HCT116 (cell line): ENCODE results near the gene SLC39A13.

Experiments
- CBX3 ChIP-seq: IDR thresholded peaks from 2 replicates; pipeline ENCODE4 v1.6.1; 2012; ENCODE audit warnings: low read depth
- EGR1 ChIP-seq: IDR thresholded peaks from 2 replicates; pipeline ENCODE4 v1.6.1; 2012; ENCODE audit warnings: low read depth
- POLR2A ChIP-seq: IDR thresholded peaks from 2 replicates; pipeline ENCODE4 v1.7.0; 2011; ENCODE audit warnings: borderline replicate concordance; ENCODE audit not compliant: insufficient read depth, insufficient read length; ENCODE audit errors: extremely low read depth
- POLR2AphosphoS5 ChIP-seq: IDR thresholded peaks from 2 replicates; pipeline ENCODE4 v1.6.1; 2011; ENCODE audit warnings: mild to moderate bottlenecking, low read depth, low read length, moderate library complexity
- RAD21 ChIP-seq: IDR thresholded peaks from 2 replicates; pipeline ENCODE4 v1.6.1; 2012; ENCODE audit warnings: low read depth, mild to moderate bottlenecking
- SIN3A ChIP-seq: IDR thresholded peaks from 2 replicates; pipeline ENCODE4 v1.6.1; 2012; ENCODE audit warnings: low read depth
- TF ChIP-seq, protein P1 (sequence below): IDR thresholded peaks from 2 replicates; pipeline ENCODE4 v1.6.1; 2011; ENCODE audit warnings: mild to moderate bottlenecking, low read length, moderate library complexity; ENCODE audit not compliant: insufficient replicate concordance; ENCODE audit errors: extremely low read depth
- TF ChIP-seq, protein P2 (sequence below), 3 experiments: fragments of 200-600 bp in 1 of 3; sonication (generic) in 1 of 3; IDR thresholded peaks in 2 of 3; conservative IDR thresholded peaks in 1 of 3; 2 replicates each; pipeline ENCODE4 v1.5.1; 2012 to 2017; ENCODE audit warnings: low read depth in 2 of 3, low read length in 2 of 3, antibody characterized with exemption in 1 of 3, borderline replicate concordance in 1 of 3, control low read depth in 1 of 3, mild to moderate bottlenecking in 1 of 3, mixed read lengths in 1 of 3, mixed run types in 1 of 3, moderate library complexity in 1 of 3; ENCODE audit not compliant: insufficient read depth in 1 of 3
- TF ChIP-seq, protein P3 (sequence below): IDR thresholded peaks from 2 replicates; pipeline ENCODE4 v1.6.1; 2012; ENCODE audit warnings: low read depth
- TF ChIP-seq, protein P4 (sequence below): IDR thresholded peaks from 2 replicates; pipeline ENCODE4 v1.6.1; 2012
- TF ChIP-seq, protein P5 (sequence below): IDR thresholded peaks from 2 replicates; pipeline ENCODE4 v1.6.1; 2012

DNA sequence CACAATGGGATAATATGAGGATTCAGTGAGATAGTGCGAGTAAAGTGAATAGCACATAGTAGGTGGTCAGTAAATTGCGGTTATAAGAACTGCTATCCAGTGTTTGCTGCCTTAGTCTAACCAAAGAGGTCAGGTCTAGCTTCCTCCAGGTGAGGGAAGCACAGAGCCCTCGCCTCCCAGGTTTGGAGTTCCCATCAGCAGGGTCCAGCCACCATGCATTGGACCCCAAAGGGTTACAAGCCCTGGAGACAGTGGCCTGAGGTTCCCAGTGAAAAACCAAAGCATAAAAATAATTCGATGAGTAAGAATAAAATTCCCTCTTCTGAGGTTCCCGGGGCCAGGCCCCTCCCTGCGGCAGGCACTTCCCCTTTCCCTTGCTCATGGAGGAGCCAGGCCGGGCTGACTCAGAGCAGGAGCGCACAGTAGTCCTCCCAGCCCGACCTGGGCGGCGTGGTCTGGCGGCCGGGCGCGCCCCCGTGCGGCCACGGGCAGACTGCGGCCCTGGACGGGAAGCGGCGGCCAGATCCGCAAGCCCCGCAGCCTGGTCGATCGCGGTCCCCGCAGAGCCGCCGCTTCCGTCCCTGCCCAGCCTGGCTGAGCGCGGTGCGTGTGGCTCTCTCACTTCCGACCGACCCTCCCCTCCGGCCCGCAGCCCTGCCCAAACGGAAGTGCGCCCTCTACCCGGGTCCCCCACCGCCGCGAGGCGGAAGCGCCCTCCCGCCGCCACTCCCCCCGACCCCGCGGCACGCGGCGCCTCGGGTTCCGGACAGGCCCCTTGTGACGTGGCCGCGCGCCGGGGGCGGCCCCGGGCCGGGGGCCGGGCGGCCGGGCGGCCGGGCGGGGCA is at the start of gene SLC39A13:
- TF ChIP-seq, protein P1, sequence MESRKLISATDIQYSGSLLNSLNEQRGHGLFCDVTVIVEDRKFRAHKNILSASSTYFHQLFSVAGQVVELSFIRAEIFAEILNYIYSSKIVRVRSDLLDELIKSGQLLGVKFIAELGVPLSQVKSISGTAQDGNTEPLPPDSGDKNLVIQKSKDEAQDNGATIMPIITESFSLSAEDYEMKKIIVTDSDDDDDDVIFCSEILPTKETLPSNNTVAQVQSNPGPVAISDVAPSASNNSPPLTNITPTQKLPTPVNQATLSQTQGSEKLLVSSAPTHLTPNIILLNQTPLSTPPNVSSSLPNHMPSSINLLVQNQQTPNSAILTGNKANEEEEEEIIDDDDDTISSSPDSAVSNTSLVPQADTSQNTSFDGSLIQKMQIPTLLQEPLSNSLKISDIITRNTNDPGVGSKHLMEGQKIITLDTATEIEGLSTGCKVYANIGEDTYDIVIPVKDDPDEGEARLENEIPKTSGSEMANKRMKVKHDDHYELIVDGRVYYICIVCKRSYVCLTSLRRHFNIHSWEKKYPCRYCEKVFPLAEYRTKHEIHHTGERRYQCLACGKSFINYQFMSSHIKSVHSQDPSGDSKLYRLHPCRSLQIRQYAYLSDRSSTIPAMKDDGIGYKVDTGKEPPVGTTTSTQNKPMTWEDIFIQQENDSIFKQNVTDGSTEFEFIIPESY: peak; percentile 16
- TF ChIP-seq, protein P2, sequence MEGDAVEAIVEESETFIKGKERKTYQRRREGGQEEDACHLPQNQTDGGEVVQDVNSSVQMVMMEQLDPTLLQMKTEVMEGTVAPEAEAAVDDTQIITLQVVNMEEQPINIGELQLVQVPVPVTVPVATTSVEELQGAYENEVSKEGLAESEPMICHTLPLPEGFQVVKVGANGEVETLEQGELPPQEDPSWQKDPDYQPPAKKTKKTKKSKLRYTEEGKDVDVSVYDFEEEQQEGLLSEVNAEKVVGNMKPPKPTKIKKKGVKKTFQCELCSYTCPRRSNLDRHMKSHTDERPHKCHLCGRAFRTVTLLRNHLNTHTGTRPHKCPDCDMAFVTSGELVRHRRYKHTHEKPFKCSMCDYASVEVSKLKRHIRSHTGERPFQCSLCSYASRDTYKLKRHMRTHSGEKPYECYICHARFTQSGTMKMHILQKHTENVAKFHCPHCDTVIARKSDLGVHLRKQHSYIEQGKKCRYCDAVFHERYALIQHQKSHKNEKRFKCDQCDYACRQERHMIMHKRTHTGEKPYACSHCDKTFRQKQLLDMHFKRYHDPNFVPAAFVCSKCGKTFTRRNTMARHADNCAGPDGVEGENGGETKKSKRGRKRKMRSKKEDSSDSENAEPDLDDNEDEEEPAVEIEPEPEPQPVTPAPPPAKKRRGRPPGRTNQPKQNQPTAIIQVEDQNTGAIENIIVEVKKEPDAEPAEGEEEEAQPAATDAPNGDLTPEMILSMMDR (IDR thresholded peaks at IDR 0.05 in 2 of 3, conservative IDR thresholded peaks at IDR 0.05 in 1 of 3; ENCODE audit: borderline replicate concordance in 1 of 3, insufficient read depth in 1 of 3, low read depth in 2 of 3, low read length in 2 of 3): peak; percentile 50 to 75 (median 74); a peak in 5 of 6 replicates
- peak; percentile 67 for TF ChIP-seq RAD21
- TF ChIP-seq POLR2A: peak; percentile 70
- TF ChIP-seq, protein P3, sequence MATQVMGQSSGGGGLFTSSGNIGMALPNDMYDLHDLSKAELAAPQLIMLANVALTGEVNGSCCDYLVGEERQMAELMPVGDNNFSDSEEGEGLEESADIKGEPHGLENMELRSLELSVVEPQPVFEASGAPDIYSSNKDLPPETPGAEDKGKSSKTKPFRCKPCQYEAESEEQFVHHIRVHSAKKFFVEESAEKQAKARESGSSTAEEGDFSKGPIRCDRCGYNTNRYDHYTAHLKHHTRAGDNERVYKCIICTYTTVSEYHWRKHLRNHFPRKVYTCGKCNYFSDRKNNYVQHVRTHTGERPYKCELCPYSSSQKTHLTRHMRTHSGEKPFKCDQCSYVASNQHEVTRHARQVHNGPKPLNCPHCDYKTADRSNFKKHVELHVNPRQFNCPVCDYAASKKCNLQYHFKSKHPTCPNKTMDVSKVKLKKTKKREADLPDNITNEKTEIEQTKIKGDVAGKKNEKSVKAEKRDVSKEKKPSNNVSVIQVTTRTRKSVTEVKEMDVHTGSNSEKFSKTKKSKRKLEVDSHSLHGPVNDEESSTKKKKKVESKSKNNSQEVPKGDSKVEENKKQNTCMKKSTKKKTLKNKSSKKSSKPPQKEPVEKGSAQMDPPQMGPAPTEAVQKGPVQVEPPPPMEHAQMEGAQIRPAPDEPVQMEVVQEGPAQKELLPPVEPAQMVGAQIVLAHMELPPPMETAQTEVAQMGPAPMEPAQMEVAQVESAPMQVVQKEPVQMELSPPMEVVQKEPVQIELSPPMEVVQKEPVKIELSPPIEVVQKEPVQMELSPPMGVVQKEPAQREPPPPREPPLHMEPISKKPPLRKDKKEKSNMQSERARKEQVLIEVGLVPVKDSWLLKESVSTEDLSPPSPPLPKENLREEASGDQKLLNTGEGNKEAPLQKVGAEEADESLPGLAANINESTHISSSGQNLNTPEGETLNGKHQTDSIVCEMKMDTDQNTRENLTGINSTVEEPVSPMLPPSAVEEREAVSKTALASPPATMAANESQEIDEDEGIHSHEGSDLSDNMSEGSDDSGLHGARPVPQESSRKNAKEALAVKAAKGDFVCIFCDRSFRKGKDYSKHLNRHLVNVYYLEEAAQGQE: no peak
- TF ChIP-seq, protein P4, sequence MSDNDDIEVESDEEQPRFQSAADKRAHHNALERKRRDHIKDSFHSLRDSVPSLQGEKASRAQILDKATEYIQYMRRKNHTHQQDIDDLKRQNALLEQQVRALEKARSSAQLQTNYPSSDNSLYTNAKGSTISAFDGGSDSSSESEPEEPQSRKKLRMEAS: peak; percentile 78
- TF ChIP-seq EGR1: peak; percentile 44; the same call in 1 of the 2 replicates
- peak; percentile 89 for TF ChIP-seq POLR2AphosphoS5
- peak; percentile 85 for TF ChIP-seq SIN3A
- TF ChIP-seq, protein P5, sequence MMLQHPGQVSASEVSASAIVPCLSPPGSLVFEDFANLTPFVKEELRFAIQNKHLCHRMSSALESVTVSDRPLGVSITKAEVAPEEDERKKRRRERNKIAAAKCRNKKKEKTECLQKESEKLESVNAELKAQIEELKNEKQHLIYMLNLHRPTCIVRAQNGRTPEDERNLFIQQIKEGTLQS: no peak
- peak; percentile 59; the same call in 1 of the 2 replicates for TF ChIP-seq CBX3
